ENCODE data around the gene GORASP2. TPM values are rescaled to one million over a fixed set of nuclear protein-coding genes. Genes with fewer than 3 reads are reported as not detected.
"Not testable (repeated sequence)": the region's sequence is repeated elsewhere in the genome, so short reads cannot be mapped to it uniquely, and the experiment has no call there.

The GORASP2 gene
- total RNA-seq, 1 experiment from 2014 or later: 102 TPM

GRCh38 chr2:170917957-170918356, 11.1 kb upstream of the GORASP2 start:
- TF ChIP-seq USF2 (CRISPR knock-in tag; IDR thresholded peaks at IDR 0.05) (no peak), CTCF (IDR thresholded peaks at IDR 0.05) (no peak)
- CTCF ChIA-PET: interaction anchor here (0.9 to 2.8 kb wide), 2 partner anchors 11 to 44 kb away, joined by 4 to 18 read pairs; partner anchors contain the start of gene GORASP2
- no peak overlapping the region for H3K4me3 Mint-ChIP-seq

GRCh38 chr2:170921873-170922272, 7.2 kb upstream of the GORASP2 start:
- 0 out of 2 replicates have a peak, but pooled peaks have one; percentile 20 for TF ChIP-seq GABPB1 (CRISPR knock-in tag; IDR thresholded peaks at IDR 0.05)
- H3K27ac Mint-ChIP-seq; POLR2A ChIA-PET; ATAC-seq; H3K4me3 Mint-ChIP-seq; DNase-seq (ENCODE audit: low spot score); CTCF ChIA-PET; H3K4me1 Mint-ChIP-seq; H3K27me3 Mint-ChIP-seq (ENCODE audit: low read depth): not testable (repeated sequence)
- peaks cover 48% of the 10 kb centered on the region for H3K9me3 Mint-ChIP-seq
- peaks cover 46% of the 10 kb centered on the region for H3K36me3 Mint-ChIP-seq

More at GRCh38 chr2:170917957-170918356, 11.1 kb upstream of the GORASP2 start:
- Mint-ChIP-seq H3K4me1 (peaks cover 4% of the 10 kb centered on the region), H3K36me3 (peaks cover 44% of the 10 kb centered on the region), H3K27ac (peak overlapping the region; percentile 77), H3K9me3 (peaks cover 59% of the 10 kb centered on the region), H3K27me3 (ENCODE audit: low read depth) (peaks cover 4% of the 10 kb centered on the region; the same call in 1 of the 2 replicates)
- DNase-seq (ENCODE audit: low spot score): no peak
- POLR2A ChIA-PET: interaction anchor here (0.5 to 1.0 kb wide), 2 partner anchors 10 to 11 kb away, joined by 3 to 5 read pairs; partner anchors contain the start of gene GORASP2
- no peak for ATAC-seq

GRCh38 chr2:170922634-170923494, 6.2 kb upstream of the GORASP2 start:
- CTCF ChIA-PET: interaction anchor here (0.6 to 1.6 kb wide), 4 partner anchors 40 to 1466 kb away, joined by 3 to 5 read pairs (median 3); no protein-coding TSS in a partner anchor
- Mint-ChIP-seq H3K4me3 (no peak overlapping the region), H3K9me3 (peaks cover 43% of the 10 kb centered on the region), H3K27me3 (ENCODE audit: low read depth) (no peaks in the 10 kb centered on the region), H3K4me1 (peaks cover 12% of the 10 kb centered on the region), H3K27ac (no peak overlapping the region), H3K36me3 (peaks cover 44% of the 10 kb centered on the region)
- no peak for TF ChIP-seq ZNF416 (CRISPR knock-in tag; IDR thresholded peaks at IDR 0.05)
- no peak for TF ChIP-seq RELA (CRISPR knock-in tag; IDR thresholded peaks at IDR 0.05; ENCODE audit: borderline replicate concordance)
- no peak for TF ChIP-seq ZMAT4 (CRISPR knock-in tag; IDR thresholded peaks at IDR 0.05)
- no peak for TF ChIP-seq MLX (CRISPR knock-in tag; IDR thresholded peaks at IDR 0.05)
- TF ChIP-seq AR (CRISPR knock-in tag; IDR thresholded peaks at IDR 0.05): no peak
- DNase-seq (ENCODE audit: low spot score) (no peak), ATAC-seq (no peak)
- POLR2A ChIA-PET: no interaction called here

- CTCF ChIA-PET: interaction anchor here (1.6 kb wide), 1 partner anchor 79 kb away, joined by 5 read pairs; no protein-coding TSS in a partner anchor
- Mint-ChIP-seq H3K27ac (no peak overlapping the region), H3K9me3 (peaks cover 34% of the 10 kb centered on the region), H3K4me3 (no peak overlapping the region), H3K27me3 (ENCODE audit: low read depth) (no peaks in the 10 kb centered on the region), H3K36me3 (peaks cover 36% of the 10 kb centered on the region), H3K4me1 (peaks cover 20% of the 10 kb centered on the region)
- ATAC-seq (no peak), DNase-seq (ENCODE audit: low spot score) (no peak)
- TF ChIP-seq IRF1 (CRISPR knock-in tag; IDR thresholded peaks at IDR 0.05): no peak
- no peak for TF ChIP-seq SOX15 (CRISPR knock-in tag; IDR thresholded peaks at IDR 0.05)
- no peak for TF ChIP-seq SMAD3 (CRISPR knock-in tag; IDR thresholded peaks at IDR 0.05; ENCODE audit: borderline replicate concordance)
- no peak for TF ChIP-seq NR1H2 (CRISPR knock-in tag; IDR thresholded peaks at IDR 0.05)
- no peak for TF ChIP-seq NFYB (CRISPR knock-in tag; conservative IDR thresholded peaks at IDR 0.05; ENCODE audit: low read depth)
- no peak for TF ChIP-seq FOXP1 (CRISPR knock-in tag; IDR thresholded peaks at IDR 0.05; ENCODE audit: borderline replicate concordance)
- POLR2A ChIA-PET: no interaction called here
These were observed 5.3 kb upstream of the GORASP2 start for GRCh38 chr2:170923799-170924198.

Data from WTC11 (cell line).